Measurements from ENCODE around the gene ITPKB. TPM values are rescaled to one million over a fixed set of nuclear protein-coding genes. Genes with fewer than 3 reads are reported as not detected.
"Not testable (repeated sequence)": the region's sequence is repeated elsewhere in the genome, so short reads cannot be mapped to it uniquely, and the experiment has no call there.

ITPKB gene
- total RNA-seq, 1 experiment from 2014 or later = 1.4 TPM

DNA sequence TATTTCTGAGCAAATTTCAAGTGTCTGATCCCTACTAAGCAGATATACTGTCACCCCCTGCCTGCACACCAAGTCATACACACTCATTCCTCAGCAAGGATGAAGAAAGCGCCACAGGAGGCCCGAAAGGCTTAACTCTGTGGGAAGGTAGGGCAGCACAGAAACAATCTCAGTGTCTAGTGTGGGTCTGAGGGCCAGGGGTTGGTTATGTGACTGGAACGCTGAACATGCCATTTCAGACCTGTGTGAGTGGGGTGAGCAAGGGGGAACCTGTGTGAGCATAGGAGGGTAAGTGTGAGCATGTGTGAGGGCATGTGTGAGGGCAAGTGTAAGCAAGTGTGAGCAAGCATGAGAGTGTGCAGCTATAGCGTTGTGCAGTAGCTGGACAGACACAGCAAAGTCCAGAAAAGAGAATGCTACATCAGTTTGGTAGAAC is 6.2 kb downstream of the ITPKB start:
- DNase-seq (ENCODE audit: extremely low read depth, low read depth) = no peak

DNA sequence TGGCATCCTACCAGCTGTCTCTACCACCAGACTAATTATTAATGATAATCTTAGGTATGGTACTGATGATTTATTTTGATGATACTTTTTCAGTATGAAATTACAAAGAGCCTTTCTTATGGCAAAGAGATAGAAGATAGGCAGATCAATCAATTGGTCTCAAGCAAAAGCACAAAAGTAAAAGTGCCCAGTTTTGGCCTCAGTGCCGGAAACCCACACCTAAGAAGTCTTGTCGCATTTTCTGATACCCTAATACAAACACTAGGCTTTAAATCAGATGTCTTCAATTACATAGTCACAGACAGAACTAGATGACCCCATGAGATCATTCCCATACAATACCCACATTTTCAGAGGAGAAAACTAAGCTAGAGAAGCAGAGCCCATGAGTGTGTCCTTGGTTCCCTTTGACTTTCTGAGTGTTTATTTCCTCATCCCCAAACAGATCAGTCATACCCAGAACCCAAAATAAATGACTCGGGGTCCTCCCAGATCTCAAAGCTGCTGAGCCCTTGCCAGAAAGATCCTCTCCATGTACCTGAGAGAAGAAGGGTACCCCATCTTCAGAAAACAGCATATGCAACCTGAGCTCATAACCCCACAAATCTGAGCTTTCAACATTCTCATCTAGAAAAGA is 7.7 kb downstream of the ITPKB start:
- no peak for DNase-seq (ENCODE audit: extremely low read depth, low read depth)

GRCh38 chr1:226730836-226731235 is 8.2 kb downstream of the ITPKB start:
- no peak for DNase-seq (ENCODE audit: extremely low read depth, low read depth)

- DNase-seq (ENCODE audit: extremely low read depth, low read depth) = no peak
Observed at GRCh38 chr1:226730071-226730470, 9.0 kb downstream of the ITPKB start.

- DNase-seq (ENCODE audit: extremely low read depth, low read depth) = no peak
Observed at GRCh38 chr1:226728448-226728847, 10.6 kb downstream of the ITPKB start.

GRCh38 chr1:226725897-226726267 is 13.2 kb downstream of the ITPKB start:
- DNase-seq (ENCODE audit: extremely low read depth, low read depth) = no peak

DNA sequence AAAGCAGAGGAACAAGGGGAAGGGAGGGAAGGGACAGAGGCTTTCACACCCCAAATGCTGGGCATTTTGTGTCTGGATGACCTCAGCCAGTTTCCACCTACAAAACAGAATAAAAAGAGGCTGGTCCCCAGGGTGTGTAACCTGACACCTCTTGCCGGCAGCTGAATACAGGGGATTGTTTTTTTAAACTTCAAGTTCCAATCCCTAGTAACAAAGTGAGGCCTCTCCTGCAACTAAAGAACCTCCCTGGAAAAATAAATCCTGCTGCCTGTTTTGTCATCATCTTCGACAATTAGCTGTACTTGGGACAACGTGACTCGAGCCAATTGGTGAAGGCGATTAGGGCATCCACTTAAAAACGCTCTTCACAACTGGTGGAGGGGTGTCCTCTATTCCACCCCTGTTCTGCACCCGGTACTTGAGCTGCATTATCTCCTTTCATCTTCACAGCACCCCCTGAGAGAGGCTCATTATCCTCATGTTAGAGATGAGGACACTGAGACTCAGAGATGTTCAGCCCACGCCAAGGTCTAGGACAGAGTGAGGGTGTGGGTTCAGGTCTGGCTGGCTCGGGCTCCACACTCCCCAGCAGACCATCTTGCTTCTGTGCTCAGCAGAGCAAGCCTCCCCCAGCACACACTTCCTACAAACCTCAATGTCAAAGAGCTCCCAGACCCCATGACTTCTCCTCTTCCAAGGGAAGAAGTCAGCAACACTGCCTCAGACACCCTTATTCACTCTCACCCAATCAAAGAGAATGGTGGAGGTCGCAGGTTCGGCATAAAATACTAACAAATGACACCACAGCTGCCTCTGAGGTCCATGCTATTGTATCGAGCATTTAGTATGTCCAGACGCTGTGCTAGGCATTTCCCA is 15.2 kb downstream of the ITPKB start:
- DNase-seq (ENCODE audit: extremely low read depth, low read depth) = no peak

- no peak for DNase-seq (ENCODE audit: extremely low read depth, low read depth)
Observed at GRCh38 chr1:226722901-226723656, 16.0 kb downstream of the ITPKB start.

DNA sequence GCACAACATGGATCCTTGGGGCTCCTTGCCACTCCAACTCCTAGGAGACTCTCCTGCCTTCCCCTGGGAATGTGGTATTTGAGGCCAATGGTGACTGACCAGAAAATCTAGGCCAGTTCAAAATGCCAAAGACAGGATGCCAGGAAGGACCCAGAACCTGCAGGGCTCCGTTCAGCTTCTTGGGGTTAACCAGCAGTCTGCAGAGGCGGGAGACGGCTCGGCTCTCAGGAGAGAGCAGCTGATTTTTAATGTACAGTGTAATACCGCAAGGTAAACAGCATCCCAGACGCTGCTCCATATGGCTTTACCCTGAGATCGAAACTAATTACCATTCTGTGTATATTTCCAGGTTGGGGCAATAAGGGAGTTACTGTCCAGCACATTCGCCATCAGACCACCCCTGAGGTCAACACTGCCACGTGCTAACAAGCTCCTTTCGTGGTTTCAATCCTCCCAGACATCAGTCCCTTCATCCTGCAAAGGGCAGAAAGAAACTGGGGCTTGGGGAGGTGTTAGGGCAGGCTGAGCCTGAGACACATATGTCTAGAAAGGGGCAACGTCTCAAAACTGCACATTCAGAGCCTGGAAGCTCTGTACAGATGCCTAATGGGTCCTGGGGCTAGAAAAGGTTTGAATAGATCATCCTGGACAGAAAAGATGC is 16.7 kb downstream of the ITPKB start:
- no peak for DNase-seq (ENCODE audit: extremely low read depth, low read depth)

DNA sequence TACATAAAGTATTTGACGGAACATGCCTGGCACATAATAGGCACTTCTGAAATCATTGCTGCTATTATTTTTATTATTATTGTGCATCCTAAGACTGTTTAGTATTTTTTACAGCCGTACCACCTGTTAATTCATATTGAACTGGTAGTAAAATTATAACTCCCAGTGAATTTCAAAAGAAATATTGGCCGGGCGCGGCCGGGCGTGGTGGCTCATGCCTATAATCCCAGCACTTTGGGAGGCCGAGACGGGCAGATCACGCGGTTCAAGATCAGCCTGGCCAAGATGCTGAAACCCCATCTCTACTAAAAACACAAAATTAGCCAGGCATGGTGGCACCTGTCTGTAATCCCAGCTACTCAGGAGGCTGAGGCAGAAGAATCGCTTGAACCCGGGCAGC is 18.5 kb downstream of the ITPKB start:
- not testable (repeated sequence) for DNase-seq (ENCODE audit: extremely low read depth, low read depth)

DNA sequence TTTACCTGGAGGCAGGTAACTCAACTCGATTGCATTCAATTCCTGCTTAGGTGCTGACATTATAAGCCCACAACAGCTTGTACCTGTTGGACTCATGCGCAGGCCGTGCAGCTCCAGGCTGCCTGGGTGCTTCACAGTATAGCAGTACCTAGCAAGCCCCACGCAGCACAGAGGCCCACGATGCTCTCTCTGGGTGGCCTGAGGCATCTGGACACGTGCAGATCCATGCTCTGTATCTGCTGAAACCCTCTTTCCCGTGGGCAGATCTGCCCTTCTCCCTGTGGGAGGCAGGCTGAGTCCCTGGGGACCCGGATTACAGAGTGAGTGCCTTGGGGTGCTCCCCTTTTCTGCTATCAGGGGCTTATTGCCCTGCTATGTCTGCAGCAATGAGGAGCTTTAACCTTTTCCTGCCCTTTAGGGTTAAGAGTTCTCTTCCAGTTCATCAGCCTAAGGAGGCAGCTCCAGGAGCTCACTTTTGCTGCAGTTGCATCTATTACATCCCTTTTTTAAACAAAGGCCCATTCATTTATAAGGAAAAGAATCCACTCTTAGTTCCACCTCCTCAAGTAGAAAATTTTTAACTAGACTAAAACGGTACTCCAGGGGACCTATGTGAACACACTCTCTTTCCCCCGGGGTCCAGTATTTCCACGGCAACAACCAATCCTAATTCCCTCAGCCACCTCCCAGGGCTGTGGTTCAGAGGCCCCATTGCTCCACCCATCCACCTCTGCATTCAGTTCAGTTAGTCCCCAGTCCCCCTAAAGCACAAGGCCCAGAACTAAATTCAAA is 19.3 kb downstream of the ITPKB start:
- no peak for DNase-seq (ENCODE audit: extremely low read depth, low read depth)

GRCh38 chr1:226717256-226717909 is 21.7 kb downstream of the ITPKB start:
- DNase-seq (ENCODE audit: extremely low read depth, low read depth) = no peak

- no peak for DNase-seq (ENCODE audit: extremely low read depth, low read depth)
Observed at GRCh38 chr1:226716577-226716976, 22.5 kb downstream of the ITPKB start.

- DNase-seq (ENCODE audit: extremely low read depth, low read depth) = no peak
Observed at GRCh38 chr1:226714148-226714547, 24.9 kb downstream of the ITPKB start.

DNA sequence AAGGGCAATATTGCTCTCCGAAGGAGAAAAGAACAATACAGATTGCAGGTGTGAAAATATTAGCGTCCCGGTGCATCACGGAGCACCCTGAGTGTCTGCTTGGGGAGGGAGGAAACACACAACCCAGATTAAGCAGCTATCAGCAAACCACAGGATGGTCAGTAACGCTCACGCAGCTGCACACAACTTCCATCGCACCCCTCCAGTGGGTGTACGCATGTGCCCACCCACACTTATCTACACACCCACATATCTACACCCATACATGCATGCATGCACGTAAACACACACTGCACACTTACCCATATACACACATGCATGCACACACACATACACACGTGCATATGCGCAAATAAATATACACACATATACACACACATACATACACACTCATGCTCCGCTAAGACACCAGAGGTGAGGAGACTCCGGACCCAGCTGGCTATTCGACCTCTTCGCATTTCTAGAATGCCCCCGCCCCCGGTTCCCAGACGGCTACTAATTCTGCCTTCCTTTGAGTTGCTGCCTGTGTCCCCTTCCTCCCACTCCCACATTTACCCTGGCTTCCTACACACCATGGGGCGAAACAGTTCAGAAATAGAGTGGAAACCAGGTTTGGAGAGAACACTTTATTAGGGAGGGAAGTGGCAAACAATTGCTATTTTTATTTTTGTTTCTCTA is 26.2 kb downstream of the ITPKB start:
- DNase-seq (ENCODE audit: extremely low read depth, low read depth) = no peak

GRCh38 chr1:226711976-226712741 is 26.9 kb downstream of the ITPKB start:
- DNase-seq (ENCODE audit: extremely low read depth, low read depth) = no peak

DNA sequence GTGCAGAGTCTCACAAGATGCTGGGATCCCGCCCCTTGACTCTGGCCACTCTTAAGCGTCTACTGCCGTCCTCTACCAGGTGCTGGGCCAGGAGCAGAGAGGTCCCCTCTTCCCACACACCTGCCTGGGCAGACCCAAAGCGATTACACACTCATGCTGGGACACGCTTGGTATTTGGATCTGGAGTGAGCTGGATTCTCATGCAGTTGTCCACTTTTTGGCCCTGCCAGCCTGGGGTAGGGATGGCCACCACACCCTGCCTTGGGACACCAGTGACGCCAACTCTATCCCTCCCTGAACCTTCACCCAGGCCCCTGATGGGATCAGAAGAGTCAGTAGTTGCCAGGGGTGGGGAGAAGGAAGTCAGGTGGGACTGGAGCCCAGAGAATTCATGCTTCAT is 28.6 kb downstream of the ITPKB start:
- DNase-seq (ENCODE audit: extremely low read depth, low read depth) = no peak

DNA sequence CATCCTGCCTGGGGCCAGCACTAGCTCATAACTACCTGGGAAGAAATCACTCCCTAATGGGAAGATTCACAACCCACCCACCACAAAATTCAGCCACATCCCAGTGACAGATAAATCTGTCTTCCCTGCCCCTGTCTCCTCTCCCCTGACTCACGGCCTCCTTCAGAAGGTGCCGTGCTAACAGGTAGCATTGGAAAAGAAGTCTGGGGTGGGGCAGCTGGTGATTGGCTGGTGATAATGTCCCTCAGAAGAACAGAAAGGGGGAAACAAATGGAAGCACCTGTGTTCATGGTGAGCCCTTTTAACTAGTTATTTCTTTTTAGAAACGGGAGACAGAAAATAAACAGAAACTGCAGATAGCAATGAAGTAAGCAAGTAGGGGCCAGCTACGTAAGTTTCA is 29.1 kb downstream of the ITPKB start:
- DNase-seq (ENCODE audit: extremely low read depth, low read depth) = no peak

All from NCI-H460 (cell line).